HG02623 (cell line): ENCODE data around the gene FAR2.
"Not testable (repeated sequence)": the region's sequence is repeated elsewhere in the genome, so short reads cannot be mapped to it uniquely, and the experiment has no call there.

Experiments used
- ATAC-seq: cut with Tn5 transposase; IDR thresholded peaks from one replicate; pipeline ENCODE4 v1.9.1; 2021; ENCODE audit warnings: moderate library complexity; ENCODE audit not compliant: unreplicated experiment

FAR2 gene

GRCh38 chr12:29148911-29149690 lies at the start of gene FAR2:
Gene FAR2, plus strand, starts transcription at chr12:29149278. Its CDS starts 121,172 bp downstream, at chr12:29270450.
- peak; percentile 34 for ATAC-seq

DNA sequence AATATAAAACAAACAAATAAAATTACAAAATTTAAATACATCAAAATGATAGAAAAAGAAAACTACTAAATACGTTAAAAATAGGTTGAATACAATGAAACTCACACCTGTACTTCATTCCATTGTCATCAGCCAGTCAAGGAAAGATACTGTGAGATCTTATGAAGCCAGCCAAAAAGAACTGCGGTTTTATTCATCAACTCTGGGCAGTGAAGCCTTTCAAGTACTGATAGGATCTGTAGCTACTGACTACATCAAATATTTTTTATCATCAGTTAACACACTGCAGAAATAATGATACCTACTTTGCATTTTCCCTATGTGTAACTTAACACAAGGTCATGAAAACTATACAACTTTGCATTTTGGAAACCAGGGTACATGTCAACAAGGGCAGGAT lies 46.3 kb upstream of the FAR2 start:
- no peak for ATAC-seq

DNA sequence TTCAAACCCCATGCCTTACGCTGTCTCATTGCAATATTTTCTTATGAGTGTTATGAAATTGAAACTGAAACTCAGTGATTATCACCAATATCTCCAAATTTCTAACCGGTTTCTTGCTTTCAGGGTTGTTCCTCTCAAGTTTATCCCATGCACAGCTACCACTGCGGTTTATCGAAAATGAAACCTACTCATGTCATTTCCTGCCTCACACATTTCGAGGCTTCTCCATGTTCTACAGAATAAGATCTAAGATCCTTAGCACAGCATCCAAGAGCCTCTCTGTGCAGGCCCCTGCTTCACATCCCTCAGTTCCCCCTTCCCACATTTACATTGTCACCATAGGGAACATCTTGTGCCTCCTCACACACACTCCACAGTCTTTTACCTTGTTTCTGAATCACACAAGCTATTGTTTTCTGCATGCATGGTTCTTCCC lies 45.5 kb upstream of the FAR2 start:
- ATAC-seq = peak; percentile 98

DNA sequence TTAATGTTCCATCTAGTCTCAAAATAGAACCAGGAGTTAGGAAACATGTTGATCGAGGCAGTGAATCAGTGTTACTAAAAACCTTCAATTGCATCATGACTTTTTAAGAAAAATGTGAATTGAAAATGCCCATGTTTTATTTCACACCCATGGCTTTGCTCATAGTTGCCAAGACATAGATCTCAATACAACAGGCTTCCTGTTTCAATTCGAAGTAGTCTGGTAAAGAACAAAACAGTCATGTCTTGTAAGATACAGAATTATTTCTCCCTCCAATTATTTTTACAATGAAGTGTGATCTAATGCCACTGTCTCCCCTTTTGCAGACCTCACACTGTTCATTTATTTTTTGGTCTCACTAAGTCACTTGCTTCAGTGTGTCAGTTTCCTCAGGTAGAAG lies 44.6 kb upstream of the FAR2 start:
- no peak for ATAC-seq

- peak; percentile 86 for ATAC-seq
Measured at GRCh38 chr12:29110506-29111442, 38.3 kb upstream of the FAR2 start.

DNA sequence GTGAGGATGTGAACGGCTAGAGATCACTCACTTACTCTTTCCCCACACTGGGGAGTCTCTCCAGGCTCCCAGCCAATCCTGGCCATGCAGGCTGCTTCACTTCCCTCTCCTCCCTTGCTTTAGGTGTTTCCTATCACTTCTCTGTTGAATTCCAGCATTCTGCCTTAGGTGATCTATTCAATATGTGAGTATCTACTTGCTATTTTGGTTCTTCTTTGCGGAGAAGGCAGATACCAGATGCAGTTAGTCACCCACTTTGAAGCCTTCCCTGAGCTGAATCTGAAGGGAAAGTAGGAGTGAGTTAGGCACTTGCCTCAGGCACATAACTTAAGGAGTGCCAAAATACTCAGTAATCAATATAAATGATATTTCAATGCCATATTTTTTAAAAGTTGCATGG lies 36.0 kb upstream of the FAR2 start:
- no peak for ATAC-seq

GRCh38 chr12:29116414-29116813 lies 32.7 kb upstream of the FAR2 start:
- no peak for ATAC-seq

DNA sequence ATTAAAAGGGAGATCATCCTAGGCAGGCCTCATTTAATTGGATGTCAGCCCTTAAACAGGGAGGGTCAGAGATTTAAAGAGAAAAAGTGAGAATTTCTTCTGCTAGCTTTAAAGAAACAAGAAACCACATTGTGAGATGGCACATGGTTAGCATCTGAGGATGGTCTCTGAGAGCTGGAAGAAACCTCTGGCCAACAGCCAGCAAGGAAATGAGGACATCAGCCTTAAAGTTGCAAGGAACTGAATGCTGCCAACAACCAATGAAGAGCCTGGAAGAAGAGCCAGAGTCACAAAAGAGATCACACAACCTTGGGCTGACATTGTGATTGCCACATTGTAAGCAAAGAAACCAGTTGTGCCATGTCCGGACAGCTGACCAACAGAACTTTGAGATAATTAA lies 17.5 kb upstream of the FAR2 start:
- no peak for ATAC-seq

GRCh38 chr12:29132316-29132715 lies 16.8 kb upstream of the FAR2 start:
- ATAC-seq = no peak

GRCh38 chr12:29133181-29133580 lies 15.9 kb upstream of the FAR2 start:
- ATAC-seq = no peak

DNA sequence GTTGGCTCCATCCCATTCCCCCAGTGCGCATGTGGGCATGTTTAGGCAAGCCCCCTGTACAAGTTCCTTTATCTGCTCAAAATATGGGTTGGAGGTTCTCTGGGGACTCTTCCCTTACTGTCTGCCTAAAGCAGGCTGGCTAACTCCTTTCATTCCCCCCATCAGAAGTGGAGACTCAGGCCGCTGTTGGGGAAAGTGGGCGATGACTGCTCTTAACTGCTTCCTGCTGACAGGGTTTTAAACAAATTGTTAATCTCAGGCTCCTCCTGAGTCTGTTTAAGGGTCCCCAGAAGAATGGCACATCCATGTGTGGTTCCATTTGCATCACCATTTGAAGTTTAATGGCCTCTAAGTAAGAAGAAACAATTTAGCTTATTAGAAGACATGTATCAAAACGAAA lies 15.4 kb upstream of the FAR2 start:
- ATAC-seq = no peak

- not testable (repeated sequence) for ATAC-seq
Measured at GRCh38 chr12:29138256-29138655, 10.8 kb upstream of the FAR2 start.

DNA sequence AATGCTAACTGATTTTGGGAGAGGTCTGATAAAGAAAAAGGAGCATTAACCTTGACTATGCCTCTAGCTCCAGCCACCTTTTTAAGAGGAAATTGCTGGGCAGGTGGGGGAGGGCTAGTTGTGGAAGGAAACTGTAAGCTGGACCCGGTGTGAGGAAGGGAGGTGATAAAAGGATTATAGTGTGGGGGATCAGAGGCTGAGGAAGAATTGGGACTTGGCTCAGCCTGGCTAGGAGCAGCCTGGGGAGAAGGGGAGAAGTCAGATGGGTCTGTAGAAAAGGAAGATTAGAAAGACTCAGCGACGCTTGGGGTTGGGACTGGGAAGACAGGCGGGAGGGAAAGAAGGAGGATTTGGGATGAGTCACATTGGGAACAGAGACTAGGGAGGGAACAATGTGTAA lies 10.2 kb upstream of the FAR2 start:
- ATAC-seq = not testable (repeated sequence)

GRCh38 chr12:29145372-29146170 lies 3.5 kb upstream of the FAR2 start:
- no peak for ATAC-seq

DNA sequence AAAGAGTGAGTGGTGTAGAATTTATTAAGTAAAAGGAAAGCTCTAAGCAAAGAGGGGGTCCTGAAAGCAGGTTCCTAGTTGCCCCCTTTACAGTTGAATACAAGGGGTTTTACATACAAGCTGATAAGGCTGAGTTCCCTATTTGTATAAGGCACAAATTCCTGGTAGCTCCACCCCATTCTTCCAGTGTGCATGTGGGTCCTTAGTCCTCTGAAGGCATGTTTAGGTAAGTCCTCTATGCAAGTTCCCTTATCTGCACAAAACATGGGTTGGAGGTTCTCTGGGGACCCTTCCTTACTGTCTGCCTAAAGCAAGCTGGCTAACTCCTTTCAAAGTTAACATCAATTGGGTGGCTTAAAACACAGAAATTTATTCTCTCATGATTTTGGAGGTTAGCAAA lies 2.9 kb upstream of the FAR2 start:
- no peak for ATAC-seq

DNA sequence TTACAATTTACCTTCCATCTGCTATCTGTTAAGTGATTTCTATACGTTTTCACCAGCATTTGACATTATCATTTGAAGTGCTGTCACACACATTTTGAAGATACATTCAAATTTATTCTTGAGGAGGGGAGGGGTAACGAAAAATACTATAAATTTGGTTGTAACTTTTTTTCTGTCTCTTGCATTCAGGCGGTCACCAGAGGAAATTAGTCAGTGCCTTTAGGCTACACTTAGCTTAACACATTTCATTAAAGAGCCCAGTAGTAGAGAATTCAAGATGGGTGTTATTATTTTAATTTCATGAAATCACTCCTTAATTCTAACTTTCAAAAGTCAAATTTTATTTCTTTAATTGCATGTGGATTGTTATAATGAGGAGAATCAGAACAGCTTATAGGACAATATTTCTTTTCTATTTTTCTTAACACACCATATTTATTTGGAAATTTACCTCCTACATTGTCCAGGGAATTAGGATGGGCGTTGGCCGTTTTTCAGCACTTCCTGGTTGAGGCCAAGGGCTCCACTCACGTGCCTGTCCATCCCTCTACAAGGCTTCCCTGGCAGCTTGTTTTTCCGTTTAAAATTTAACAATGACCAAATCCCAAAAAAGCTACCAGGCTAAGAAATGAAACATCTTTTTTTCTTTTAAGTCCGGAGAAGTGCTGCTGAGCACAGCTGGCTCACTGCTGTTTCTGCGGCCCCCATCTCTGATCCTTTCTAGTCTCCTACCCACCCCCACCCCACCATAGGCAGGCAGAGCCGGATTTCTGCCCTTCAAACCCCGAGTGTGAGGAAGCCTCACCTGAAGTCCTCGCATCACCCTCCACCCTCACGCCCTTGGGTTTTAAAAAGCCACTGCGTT lies 1.1 kb upstream of the FAR2 start:
- no peak for ATAC-seq

DNA sequence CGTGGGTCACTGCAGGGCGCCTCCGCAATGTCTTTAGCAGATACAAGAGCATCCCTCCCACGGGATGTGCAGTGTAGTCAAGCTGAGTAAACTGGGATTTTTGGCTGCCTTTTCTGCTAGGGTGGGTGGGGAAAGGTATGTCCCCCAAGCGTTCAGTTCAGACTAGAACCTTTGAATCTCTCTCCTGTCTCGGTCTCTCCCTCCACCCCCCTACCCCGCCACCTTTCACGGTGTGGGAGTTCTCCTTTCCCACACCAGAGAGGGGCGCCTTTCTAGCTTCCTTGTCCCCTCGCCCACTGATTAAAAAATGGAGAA lies 525 bp upstream of the FAR2 start:
- ATAC-seq = no peak

DNA sequence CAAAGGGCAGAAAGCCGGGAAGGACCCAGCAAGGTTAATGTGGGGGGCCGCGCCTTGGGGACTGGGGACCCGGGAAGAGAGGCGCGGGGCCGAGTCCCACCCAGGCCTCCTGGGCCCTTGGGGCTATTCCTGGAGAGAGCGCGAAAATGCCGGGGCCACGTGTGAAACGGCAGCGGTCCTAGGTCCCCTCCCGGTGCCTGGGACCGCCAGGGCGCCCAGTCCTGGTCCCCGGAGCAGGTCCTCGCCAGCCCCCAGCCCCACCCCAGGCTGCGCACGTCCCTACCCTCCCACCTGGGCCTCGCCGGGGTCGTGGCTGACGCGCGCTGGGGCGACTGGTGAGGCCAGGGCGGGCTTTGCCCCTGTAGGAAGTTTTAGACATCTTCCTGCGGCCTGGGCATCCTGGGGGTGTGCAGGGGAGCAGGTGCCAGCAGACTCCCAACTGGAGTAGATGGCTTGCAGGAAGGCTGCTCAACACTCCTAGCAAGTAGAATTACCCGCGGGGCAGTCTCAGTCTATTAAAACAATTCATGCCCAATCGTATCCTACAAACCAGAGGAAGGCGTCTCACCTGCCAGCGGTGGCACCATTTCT lies 708 bp downstream of the FAR2 start:
- no peak for ATAC-seq

DNA sequence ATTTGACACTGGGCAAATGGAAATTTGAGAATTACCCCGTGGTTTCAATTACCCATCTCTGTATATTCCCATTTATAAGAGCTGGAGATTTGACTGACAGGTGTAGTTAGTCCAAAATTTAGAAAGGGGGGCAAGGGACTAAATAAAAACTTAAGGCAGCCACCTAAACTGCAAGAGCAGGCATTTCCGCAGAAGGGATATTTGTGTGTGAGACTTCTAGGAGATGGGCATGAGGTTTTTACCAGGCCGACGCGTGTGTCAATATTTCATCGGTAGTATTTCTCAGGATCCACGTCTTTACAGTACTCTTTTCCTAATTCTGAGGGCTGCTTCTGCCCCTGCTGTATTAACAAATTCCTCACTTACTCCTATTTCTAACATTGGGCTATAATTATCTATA lies 1.4 kb downstream of the FAR2 start:
- ATAC-seq = no peak
